MCF 10A (cell line): ENCODE measurements around the gene MACROH2A2. TPM values are rescaled to one million over a fixed set of nuclear protein-coding genes. Genes with fewer than 3 reads are reported as not detected.

Source experiments
- BruUV-seq: library from RNA; stranded (reverse); fragments of 400-500 nt; replicated peaks from 2 replicates; lab custom pipeline; 2021; lab: Mats Ljungman, UMichigan
- CTCF ChIA-PET: fragments of 300-600 bp; sonication (Branson Sonifier 250); formaldehyde crosslinking; extraction: SDS; loops from one replicate; lab custom pipeline; 2021; ENCODE audit warnings: antibody characterized with exemption, inconsistent platforms; lab: Yijun Ruan, JAX
- POLR2A ChIA-PET: fragments of 300-600, 350-650 bp; sonication (Branson Sonifier 250); formaldehyde crosslinking; extraction: SDS; loops from one replicate; lab custom pipeline; 2020; ENCODE audit warnings: antibody characterized with exemption, inconsistent platforms; lab: Yijun Ruan, JAX
- DNase-seq: peaks from one replicate; pipeline ENCODE4 v3.0.0-alpha.2; 2018; ENCODE audit not compliant: unreplicated experiment
- H3K27ac Mint-ChIP-seq: one replicate; pipeline ENCODE4 v1.8.0; 2022; ENCODE audit warnings: mild to moderate bottlenecking, low read depth, mixed read lengths; ENCODE audit not compliant: unreplicated experiment
- H3K27me3 Mint-ChIP-seq: one replicate; pipeline ENCODE4 v1.8.0; 2022; ENCODE audit warnings: mixed read lengths; ENCODE audit not compliant: insufficient read depth, unreplicated experiment
- H3K36me3 Mint-ChIP-seq: one replicate; pipeline ENCODE4 v1.8.0; 2022; ENCODE audit warnings: mild to moderate bottlenecking, moderate library complexity, mixed read lengths; ENCODE audit not compliant: insufficient read depth, unreplicated experiment
- H3K4me1 Mint-ChIP-seq: one replicate; pipeline ENCODE4 v1.8.0; 2022; ENCODE audit warnings: mixed read lengths; ENCODE audit not compliant: insufficient read depth, unreplicated experiment
- H3K4me3 Mint-ChIP-seq: one replicate; pipeline ENCODE4 v1.8.0; 2022; ENCODE audit warnings: mild to moderate bottlenecking, moderate library complexity, mixed read lengths; ENCODE audit not compliant: unreplicated experiment
- H3K9me3 Mint-ChIP-seq: one replicate; pipeline ENCODE4 v1.8.0; 2022; ENCODE audit warnings: mixed read lengths; ENCODE audit not compliant: unreplicated experiment
- intact Hi-C: fragments of 100-400 bp; cut with micrococcal nuclease; formaldehyde crosslinking; loops from 2 replicates; pipeline ENCODE4 v1.14.1; 2022
- total RNA-seq: library from RNA; stranded (reverse); gene quantifications from 2 replicates; pipeline ENCODE4 v1.2.3, GENCODE V29; 2022
- TF ChIP-seq, protein P1 (sequence below): fragments of 200-600 bp; IDR thresholded peaks from one replicate; pipeline ENCODE4 v1.8.0; 2022; ENCODE audit warnings: antibody characterized with exemption, mild to moderate bottlenecking; ENCODE audit not compliant: unreplicated experiment

MACROH2A2 gene
- total RNA-seq, 1 experiment from 2014 or later, result 17.6 TPM

DNA sequence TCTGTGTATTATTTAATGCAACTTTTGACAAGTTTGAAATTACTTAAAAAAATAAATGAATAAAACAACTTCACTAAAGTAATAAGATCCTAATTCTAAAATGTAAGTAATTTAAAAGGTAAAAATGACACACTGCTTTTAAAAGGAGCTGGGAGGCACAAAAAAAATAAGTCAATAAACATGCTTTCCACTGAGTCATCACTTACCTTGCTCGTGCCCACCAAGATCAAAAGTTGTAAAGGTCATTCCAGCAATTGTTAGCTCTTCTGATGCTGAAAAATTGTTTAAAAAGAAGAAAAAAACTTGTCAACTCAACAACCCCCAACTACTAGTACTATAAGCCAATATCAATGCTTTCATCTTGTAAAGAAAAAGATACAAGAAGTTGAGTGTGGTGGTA, 108.2 kb downstream of the MACROH2A2 start:
- ChIA-PET POLR2A (interaction anchor here (0.9 to 3.0 kb wide), 5 partner anchors 9 to 32 kb away, joined by 5 to 21 read pairs (median 13); partner anchors contain the start of genes SAR1A and TYSND1), CTCF (interaction anchor here (0.8 to 1.6 kb wide), 2 partner anchors 9 to 13 kb away, joined by 3 to 4 read pairs; no protein-coding TSS in a partner anchor)
- TF ChIP-seq, protein P1, sequence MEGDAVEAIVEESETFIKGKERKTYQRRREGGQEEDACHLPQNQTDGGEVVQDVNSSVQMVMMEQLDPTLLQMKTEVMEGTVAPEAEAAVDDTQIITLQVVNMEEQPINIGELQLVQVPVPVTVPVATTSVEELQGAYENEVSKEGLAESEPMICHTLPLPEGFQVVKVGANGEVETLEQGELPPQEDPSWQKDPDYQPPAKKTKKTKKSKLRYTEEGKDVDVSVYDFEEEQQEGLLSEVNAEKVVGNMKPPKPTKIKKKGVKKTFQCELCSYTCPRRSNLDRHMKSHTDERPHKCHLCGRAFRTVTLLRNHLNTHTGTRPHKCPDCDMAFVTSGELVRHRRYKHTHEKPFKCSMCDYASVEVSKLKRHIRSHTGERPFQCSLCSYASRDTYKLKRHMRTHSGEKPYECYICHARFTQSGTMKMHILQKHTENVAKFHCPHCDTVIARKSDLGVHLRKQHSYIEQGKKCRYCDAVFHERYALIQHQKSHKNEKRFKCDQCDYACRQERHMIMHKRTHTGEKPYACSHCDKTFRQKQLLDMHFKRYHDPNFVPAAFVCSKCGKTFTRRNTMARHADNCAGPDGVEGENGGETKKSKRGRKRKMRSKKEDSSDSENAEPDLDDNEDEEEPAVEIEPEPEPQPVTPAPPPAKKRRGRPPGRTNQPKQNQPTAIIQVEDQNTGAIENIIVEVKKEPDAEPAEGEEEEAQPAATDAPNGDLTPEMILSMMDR, result no peak
- peaks cover 74% of the 10 kb centered on the region for H3K36me3 Mint-ChIP-seq
- no TSS peak for BruUV-seq
- H3K4me3 Mint-ChIP-seq, result no peak overlapping the region
- H3K27me3 Mint-ChIP-seq, result no peaks in the 10 kb centered on the region
- H3K9me3 Mint-ChIP-seq, result no peaks in the 10 kb centered on the region
- intact Hi-C loops, result no loop called here
- no peak overlapping the region for H3K27ac Mint-ChIP-seq
- peaks cover 30% of the 10 kb centered on the region for H3K4me1 Mint-ChIP-seq
- DNase-seq, result no peak

Other genes with a start within 250 kb of the MACROH2A2 start
- 19.2 and 21.9 TPM in 2 replicates for gene AIFM2, start 80.0 kb downstream of the MACROH2A2 start, total RNA-seq
- 14.6 and 16.5 TPM in 2 replicates for gene TYSND1, start 93.9 kb downstream of the MACROH2A2 start, total RNA-seq
- gene SAR1A, start 117.7 kb downstream of the MACROH2A2 start, total RNA-seq, result 132 and 152 TPM in 2 replicates
- 221 and 293 TPM in 2 replicates for gene PPA1, start 180.6 kb downstream of the MACROH2A2 start, total RNA-seq
- not detected in 2 replicates for gene NPFFR1, start 231.2 kb downstream of the MACROH2A2 start, total RNA-seq